IMR-90 (cell line): ENCODE data around the gene TBP.

Experiments
- BHLHE40 ChIP-seq: fragments of 150-350 bp; IDR thresholded peaks from 2 replicates; pipeline ENCODE4 v1.6.1; 2016; ENCODE audit warnings: mild to moderate bottlenecking, low read depth, low read length
- CEBPB ChIP-seq: IDR thresholded peaks from 2 replicates; pipeline ENCODE4 v1.6.1; 2012; ENCODE audit warnings: low read depth, low read length, improper control_type of control experiment
- CTCF ChIP-seq: conservative IDR thresholded peaks from 2 replicates; pipeline ENCODE4 v1.5.1; 2012; ENCODE audit warnings: mild to moderate bottlenecking, low read depth, low read length, improper control_type of control experiment
- RAD21 ChIP-seq: IDR thresholded peaks from 2 replicates; pipeline ENCODE4 v1.6.1; 2012; ENCODE audit warnings: low read length, improper control_type of control experiment
- RCOR1 ChIP-seq: IDR thresholded peaks from 2 replicates; pipeline ENCODE4 v1.6.1; 2012; ENCODE audit warnings: mild to moderate bottlenecking, low read length, improper control_type of control experiment; ENCODE audit not compliant: insufficient replicate concordance
- TF ChIP-seq, protein P1 (sequence below): fragments of 150-350 bp; IDR thresholded peaks from 2 replicates; pipeline ENCODE4 v1.6.1; 2017; ENCODE audit warnings: mild to moderate bottlenecking, antibody characterized with exemption, low read length, low read depth

- TF ChIP-seq CTCF (no peak), RCOR1 (no peak), CEBPB (no peak), BHLHE40 (no peak), RAD21 (no peak)
- TF ChIP-seq, protein P1, sequence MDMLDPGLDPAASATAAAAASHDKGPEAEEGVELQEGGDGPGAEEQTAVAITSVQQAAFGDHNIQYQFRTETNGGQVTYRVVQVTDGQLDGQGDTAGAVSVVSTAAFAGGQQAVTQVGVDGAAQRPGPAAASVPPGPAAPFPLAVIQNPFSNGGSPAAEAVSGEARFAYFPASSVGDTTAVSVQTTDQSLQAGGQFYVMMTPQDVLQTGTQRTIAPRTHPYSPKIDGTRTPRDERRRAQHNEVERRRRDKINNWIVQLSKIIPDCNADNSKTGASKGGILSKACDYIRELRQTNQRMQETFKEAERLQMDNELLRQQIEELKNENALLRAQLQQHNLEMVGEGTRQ, result no peak
Measured at GRCh38 chr6:170572704-170573466, 18.7 kb downstream of the TBP start.
